Astrocyte (in vitro differentiated cells and primary cell): Measurements from ENCODE around the gene DNMT1.

Source experiments
- CTCF ChIP-seq: IDR thresholded peaks from 2 replicates; pipeline ENCODE4 v1.5.1; 2011; ENCODE audit warnings: low read depth, mild to moderate bottlenecking, inconsistent platforms, low read length, moderate library complexity; ENCODE audit not compliant: insufficient read depth
- EZH2 ChIP-seq: IDR thresholded peaks from 2 replicates; pipeline ENCODE4 v1.6.1; 2012; ENCODE audit warnings: mild to moderate bottlenecking, low read length, inconsistent platforms; ENCODE audit not compliant: insufficient read depth

GRCh38 chr19:10228920-10229319, 34.2 kb upstream of the DNMT1 start:
- TF ChIP-seq CTCF: peak; percentile 23
- no peak for TF ChIP-seq EZH2
